Suprapubic skin (tissue), 4 donors: ENCODE data around the gene IER5. TPM values are rescaled to one million over a fixed set of nuclear protein-coding genes. Genes with fewer than 3 reads are reported as not detected.

ENCODE experiments used
- DNase-seq, 2 donors: peaks; one replicate each; pipeline ENCODE4 v3.0.0-alpha.2; 2019; ENCODE audit warnings: low spot score in 2 of 2
- H3K27ac ChIP-seq: fragments of 200-600 bp; sonication (generic); one replicate; pipeline ENCODE4 v1.5.1; 2019
- H3K27me3 ChIP-seq: fragments of 200-600 bp; sonication (generic); one replicate; pipeline ENCODE4 v1.5.1; 2019
- H3K36me3 ChIP-seq: fragments of 200-600 bp; sonication (generic); one replicate; pipeline ENCODE4 v1.5.1; 2019
- H3K4me1 ChIP-seq: fragments of 200-600 bp; sonication (generic); one replicate; pipeline ENCODE4 v1.5.1; 2019
- H3K4me3 ChIP-seq: fragments of 200-600 bp; sonication (generic); one replicate; pipeline ENCODE4 v1.5.1; 2019; ENCODE audit warnings: mild to moderate bottlenecking
- H3K9me3 ChIP-seq: fragments of 200-600 bp; sonication (generic); one replicate; pipeline ENCODE4 v1.5.1; 2019
- EP300 ChIP-seq: sonication (generic); formaldehyde crosslinking; IDR thresholded peaks from one replicate; pipeline ENCODE4 v1.6.1; 2017; ENCODE audit warnings: antibody characterized with exemption
- POLR2A ChIP-seq, 2 donors: fragments of 450-650 bp; IDR thresholded peaks; one replicate each; pipeline ENCODE4 v1.6.1; 2017; ENCODE audit warnings: antibody characterized with exemption in 2 of 2, mild to moderate bottlenecking in 2 of 2, moderate library complexity in 2 of 2
- POLR2AphosphoS5 ChIP-seq, 3 donors: sonication (generic); formaldehyde crosslinking; IDR thresholded peaks; one replicate each; pipeline ENCODE4 v1.6.1; 2017; ENCODE audit warnings: antibody characterized with exemption in 3 of 3
- WGBS: methylation state at CpG from one replicate; pipeline ENCODE4 v1.1.5; 2018; 5-methylcytosine and 5-hydroxymethylcytosine counted together
- total RNA-seq, 4 donors: library from RNA; depleted of rRNA; stranded (reverse); fragments of >200 nt; gene quantifications; one replicate each; pipeline ENCODE4 v1.1.0, GENCODE V29; 2016
- TF ChIP-seq, protein P1 (sequence below), 2 donors: fragments of 200-600 bp in 1 of 2; fragments of 450-650 bp in 1 of 2; sonication (generic) in 1 of 2; IDR thresholded peaks; one replicate each; pipeline ENCODE4 v1.5.1; 2016 to 2019; ENCODE audit warnings: antibody characterized with exemption in 2 of 2, mild to moderate bottlenecking in 1 of 2, moderate library complexity in 1 of 2

The IER5 gene
- total RNA-seq, 4 donors from 2014 or later, result 11.3 to 30.4 (median 24.4) TPM

GRCh38 chr1:181083842-181084605, 4.5 kb upstream of the IER5 start:
- Histone ChIP-seq H3K27ac (no peak overlapping the region), H3K27me3 (no peaks in the 10 kb centered on the region), H3K9me3 (no peaks in the 10 kb centered on the region), H3K4me3 (no peak overlapping the region), H3K36me3 (no peaks in the 10 kb centered on the region), H3K4me1 (peaks cover 15% of the 10 kb centered on the region)
- DNase-seq, result no peak
- 42% methylated on average over 6 of the region's 6 CpGs for WGBS
- no peak for TF ChIP-seq EP300
- TF ChIP-seq POLR2AphosphoS5 (IDR thresholded peaks at IDR 0.05), result no peak
- TF ChIP-seq POLR2A (IDR thresholded peaks at IDR 0.05), result no peak
- TF ChIP-seq, protein P1, sequence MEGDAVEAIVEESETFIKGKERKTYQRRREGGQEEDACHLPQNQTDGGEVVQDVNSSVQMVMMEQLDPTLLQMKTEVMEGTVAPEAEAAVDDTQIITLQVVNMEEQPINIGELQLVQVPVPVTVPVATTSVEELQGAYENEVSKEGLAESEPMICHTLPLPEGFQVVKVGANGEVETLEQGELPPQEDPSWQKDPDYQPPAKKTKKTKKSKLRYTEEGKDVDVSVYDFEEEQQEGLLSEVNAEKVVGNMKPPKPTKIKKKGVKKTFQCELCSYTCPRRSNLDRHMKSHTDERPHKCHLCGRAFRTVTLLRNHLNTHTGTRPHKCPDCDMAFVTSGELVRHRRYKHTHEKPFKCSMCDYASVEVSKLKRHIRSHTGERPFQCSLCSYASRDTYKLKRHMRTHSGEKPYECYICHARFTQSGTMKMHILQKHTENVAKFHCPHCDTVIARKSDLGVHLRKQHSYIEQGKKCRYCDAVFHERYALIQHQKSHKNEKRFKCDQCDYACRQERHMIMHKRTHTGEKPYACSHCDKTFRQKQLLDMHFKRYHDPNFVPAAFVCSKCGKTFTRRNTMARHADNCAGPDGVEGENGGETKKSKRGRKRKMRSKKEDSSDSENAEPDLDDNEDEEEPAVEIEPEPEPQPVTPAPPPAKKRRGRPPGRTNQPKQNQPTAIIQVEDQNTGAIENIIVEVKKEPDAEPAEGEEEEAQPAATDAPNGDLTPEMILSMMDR (IDR thresholded peaks at IDR 0.05), result peak; percentile 13 to 39

DNA sequence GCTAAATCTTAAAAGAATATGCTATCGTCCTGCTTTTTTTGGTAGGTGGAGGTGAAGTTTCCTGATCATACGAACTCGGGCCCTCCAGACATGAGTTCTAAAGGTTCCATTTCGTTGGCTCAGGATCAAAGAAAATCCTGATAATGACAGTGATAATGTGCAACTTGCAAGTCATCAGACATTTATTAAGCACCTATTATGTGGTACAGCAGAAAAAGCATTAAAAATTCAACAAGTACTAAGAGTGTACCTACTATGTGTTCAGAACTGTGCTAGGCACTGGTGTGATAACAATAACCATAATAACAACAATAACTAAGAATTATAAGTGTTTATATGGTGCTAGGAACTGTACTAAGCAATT, 3.9 kb upstream of the IER5 start:
- 41% methylated on average over 4 of the region's 4 CpGs for WGBS

GRCh38 chr1:181086091-181086490, 2.4 kb upstream of the IER5 start:
- no peaks in the 10 kb centered on the region for H3K36me3 ChIP-seq
- no peak overlapping the region for H3K4me3 ChIP-seq
- peaks cover 26% of the 10 kb centered on the region for H3K4me1 ChIP-seq
- H3K9me3 ChIP-seq, result no peaks in the 10 kb centered on the region
- H3K27ac ChIP-seq, result no peak overlapping the region
- no peak for DNase-seq
- H3K27me3 ChIP-seq, result no peaks in the 10 kb centered on the region
- WGBS, result 87% methylated on average over 1 of the region's 1 CpG
- TF ChIP-seq EP300 (no peak), POLR2AphosphoS5 (IDR thresholded peaks at IDR 0.05) (no peak)

More for the DNA sequence above, 3.9 kb upstream of the IER5 start:
- no peak for TF ChIP-seq EP300
- TF ChIP-seq POLR2AphosphoS5 (IDR thresholded peaks at IDR 0.05), result no peak
- no peak for TF ChIP-seq POLR2A (IDR thresholded peaks at IDR 0.05)
- TF ChIP-seq, protein P1 (IDR thresholded peaks at IDR 0.05), result no peak
- Histone ChIP-seq H3K4me3 (no peak overlapping the region), H3K27me3 (no peaks in the 10 kb centered on the region), H3K9me3 (no peaks in the 10 kb centered on the region), H3K27ac (no peak overlapping the region), H3K4me1 (peaks cover 15% of the 10 kb centered on the region), H3K36me3 (no peaks in the 10 kb centered on the region)
- DNase-seq, result no peak

DNA sequence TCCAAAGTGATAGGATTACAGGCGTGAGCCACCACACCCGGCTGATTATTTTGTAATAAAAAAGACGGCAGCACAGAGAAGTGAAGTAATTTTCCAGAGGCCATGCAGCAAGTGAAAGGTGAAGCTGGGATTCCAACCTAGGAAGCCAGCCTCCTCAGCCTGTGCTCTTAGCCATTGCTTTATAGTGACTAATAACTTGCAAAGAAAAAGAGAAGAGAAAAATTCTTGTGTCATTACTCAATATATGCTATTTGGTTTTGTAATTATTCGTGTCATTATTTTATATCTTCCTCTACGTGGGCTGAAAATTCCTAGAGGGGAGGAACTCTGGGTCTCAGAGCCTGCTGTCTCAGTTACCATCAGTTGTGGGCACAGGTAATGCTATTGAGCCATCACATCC, 1.6 kb upstream of the IER5 start:
- Histone ChIP-seq H3K9me3 (no peaks in the 10 kb centered on the region), H3K27ac (no peak overlapping the region), H3K27me3 (no peaks in the 10 kb centered on the region), H3K4me3 (no peak overlapping the region), H3K36me3 (no peaks in the 10 kb centered on the region), H3K4me1 (peaks cover 34% of the 10 kb centered on the region)
- 51% methylated on average over 5 of the region's 5 CpGs for WGBS
- DNase-seq, result peak in 1 of 2 donors; percentile 29
- TF ChIP-seq, protein P1 (IDR thresholded peaks at IDR 0.05), result no peak
- TF ChIP-seq POLR2AphosphoS5 (IDR thresholded peaks at IDR 0.05) (no peak), POLR2A (IDR thresholded peaks at IDR 0.05) (no peak), EP300 (no peak)

DNA sequence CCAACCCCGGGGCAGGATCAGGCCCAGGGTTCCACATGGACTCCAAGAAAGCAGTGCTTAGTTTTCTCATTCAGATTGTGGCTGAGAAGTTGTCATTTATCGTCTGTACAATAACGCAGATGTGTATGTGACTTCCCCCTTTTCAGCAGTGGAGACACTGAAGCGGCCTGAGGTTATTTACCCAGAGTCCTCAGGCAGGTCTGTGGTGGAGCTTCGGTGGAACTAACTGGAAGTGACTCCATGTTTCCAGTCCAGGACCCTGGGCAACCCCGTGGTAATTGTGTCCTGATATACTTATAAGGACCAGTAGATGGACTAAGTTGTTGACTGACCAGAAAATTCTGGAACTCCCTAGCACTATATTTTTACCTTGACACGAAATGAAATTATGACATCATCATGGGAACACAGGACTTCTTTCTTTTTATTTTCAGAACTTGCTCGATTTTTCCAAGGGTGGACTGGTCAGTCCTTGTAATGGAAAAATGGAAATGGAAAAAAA, 1.0 kb upstream of the IER5 start:
- 75% methylated on average over 8 of the region's 8 CpGs for WGBS
- Histone ChIP-seq H3K4me3 (peak overlapping the region; percentile 97), H3K4me1 (peaks cover 40% of the 10 kb centered on the region), H3K9me3 (no peaks in the 10 kb centered on the region), H3K27me3 (no peaks in the 10 kb centered on the region), H3K36me3 (no peaks in the 10 kb centered on the region), H3K27ac (no peak overlapping the region)
- no peak for DNase-seq
- TF ChIP-seq, protein P1 (IDR thresholded peaks at IDR 0.05), result no peak
- TF ChIP-seq EP300 (no peak), POLR2AphosphoS5 (IDR thresholded peaks at IDR 0.05) (no peak), POLR2A (IDR thresholded peaks at IDR 0.05) (no peak)
